DMS114 treated with DMSO at 0.1 percent for 48 hours (cell line): Measurements from ENCODE around the gene POU1F1.
A peak's percentile ranks its signal among the peaks of the same experiment; 100 is the strongest.
"Not testable (repeated sequence)": the region's sequence is repeated elsewhere in the genome, so short reads cannot be mapped to it uniquely, and the experiment has no call there.

Experiments used
- DNase-seq: peaks from one replicate; lab custom pipeline; 2025; ENCODE audit not compliant: unreplicated experiment; lab: John Stamatoyannopoulos, UW

Gene POU1F1

GRCh38 chr3:87260270-87260669 lies 16.1 kb downstream of the POU1F1 start:
- DNase-seq, result peak; percentile 85

DNA sequence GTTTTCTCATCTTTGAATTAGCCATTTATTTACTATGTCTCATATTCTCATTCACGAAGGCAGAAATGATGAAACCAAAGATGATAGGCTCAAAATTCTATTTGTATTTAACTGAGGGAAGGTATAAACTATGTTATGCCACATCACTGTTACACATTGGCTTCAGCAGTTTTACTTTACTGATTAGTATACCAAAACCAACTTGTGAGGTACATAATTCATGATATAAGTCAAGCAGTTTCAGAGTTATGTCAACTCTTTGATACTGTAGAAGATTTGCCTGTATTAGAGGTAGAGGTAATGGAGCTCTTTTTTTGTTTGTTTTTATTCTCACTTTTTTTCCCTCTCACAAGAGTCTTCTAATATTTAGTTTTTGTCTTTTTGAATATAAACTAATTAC lies 26.4 kb downstream of the POU1F1 start:
- DNase-seq, result no peak

DNA sequence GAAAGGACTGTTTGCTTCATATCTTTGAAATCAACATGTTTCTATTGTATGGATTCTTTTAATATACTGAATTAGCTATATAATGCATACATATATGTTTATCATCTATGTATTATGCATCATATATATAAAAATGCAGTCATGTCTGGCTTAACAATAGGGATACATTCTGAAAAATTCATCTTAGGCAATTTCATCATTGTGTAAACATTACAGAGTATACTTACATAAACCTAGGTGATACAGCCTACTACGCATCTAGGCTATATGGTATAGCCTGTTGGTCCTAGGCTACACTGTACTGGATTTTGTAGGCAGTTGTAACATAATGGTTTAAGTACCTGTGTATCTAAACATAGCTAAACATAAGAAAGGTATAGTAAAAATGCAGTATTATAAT lies 27.6 kb downstream of the POU1F1 start:
- no peak for DNase-seq

DNA sequence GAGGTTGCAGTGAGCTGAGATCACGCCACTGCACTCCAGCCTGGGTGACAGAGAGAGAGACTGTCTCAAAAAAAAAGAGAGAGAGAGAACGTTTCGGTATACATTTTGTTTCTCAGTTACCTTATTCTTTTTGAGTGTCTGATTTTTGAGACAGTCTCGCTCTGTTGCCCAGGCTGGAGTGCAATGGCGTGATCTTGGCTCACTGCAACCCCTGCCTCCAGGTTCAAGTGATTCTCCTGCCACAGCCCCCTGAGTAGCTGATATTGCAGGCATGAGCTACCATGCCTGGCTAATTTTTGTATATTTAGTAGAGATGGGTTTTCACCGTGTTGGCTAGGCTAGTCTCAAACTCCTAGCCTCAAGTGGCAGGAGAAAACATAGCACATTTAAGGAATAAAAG lies 28.2 kb downstream of the POU1F1 start:
- DNase-seq, result not testable (repeated sequence)

GRCh38 chr3:87247430-87247773 lies 29.0 kb downstream of the POU1F1 start:
- DNase-seq, result no peak

- no peak for DNase-seq
These were observed 29.5 kb downstream of the POU1F1 start for GRCh38 chr3:87246662-87247429.

DNA sequence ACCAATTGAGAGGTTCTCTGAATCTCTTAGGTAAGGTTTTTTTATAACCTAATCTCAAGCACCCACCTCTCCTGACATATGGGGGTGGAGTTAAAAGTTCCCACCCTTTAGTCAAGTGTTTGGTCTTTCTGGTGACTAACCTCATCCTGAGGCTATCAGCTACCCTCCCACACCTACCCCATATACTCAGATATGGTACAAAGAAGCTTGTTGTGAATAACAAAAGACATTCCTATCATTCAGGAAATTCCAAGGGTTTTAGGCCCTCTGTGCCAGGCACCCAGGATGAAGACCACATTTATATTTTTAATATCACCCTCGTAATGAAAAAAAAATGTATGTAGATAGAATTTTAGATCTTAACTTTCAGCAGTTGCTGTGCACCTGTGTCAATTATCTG lies 40.3 kb downstream of the POU1F1 start:
- DNase-seq, result no peak

- DNase-seq, result no peak
These were observed 42.6 kb downstream of the POU1F1 start for GRCh38 chr3:87233805-87234204.

DNA sequence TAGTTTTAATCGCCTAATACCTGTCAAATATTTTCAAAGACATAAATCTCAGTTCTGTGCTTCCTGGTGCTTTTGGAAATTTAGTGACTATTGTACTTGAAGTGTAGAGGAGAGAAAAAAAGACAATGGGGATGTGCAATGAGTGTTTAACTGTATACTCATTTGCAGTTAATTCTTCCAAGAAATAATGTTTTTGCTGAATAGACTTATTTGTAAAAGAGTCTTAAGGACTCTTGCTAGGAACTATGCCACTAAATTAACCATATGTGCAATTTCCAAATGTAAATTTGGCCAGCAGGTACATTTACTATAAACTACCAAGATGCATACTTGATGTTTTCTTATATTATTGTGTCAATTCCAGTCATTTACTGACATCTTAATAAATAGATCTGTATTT lies 47.3 kb downstream of the POU1F1 start:
- no peak for DNase-seq

- peak; percentile 36 for DNase-seq
These were observed 48.1 kb downstream of the POU1F1 start for GRCh38 chr3:87228316-87228715.

DNA sequence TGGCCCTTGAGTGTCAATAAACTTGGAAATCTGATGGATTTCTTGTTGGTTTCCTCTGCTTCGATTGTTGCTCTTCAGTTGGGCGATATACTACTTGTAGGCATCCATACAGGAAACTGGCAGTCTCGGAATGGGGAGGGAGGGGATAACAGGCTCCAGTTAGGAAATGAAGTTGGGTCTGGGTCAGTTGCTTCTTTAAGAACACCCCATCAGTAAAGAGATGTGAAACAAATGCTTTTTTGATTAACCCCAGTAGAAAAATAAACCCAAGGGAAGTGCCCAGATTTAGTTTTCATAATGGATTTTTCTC lies 48.6 kb downstream of the POU1F1 start:
- peak; percentile 58 for DNase-seq

- DNase-seq, result peak; percentile 94
These were observed 49.1 kb downstream of the POU1F1 start, which contains the start of gene CHMP2B for GRCh38 chr3:87227104-87227834. Gene CHMP2B (plus strand): TSS chr3:87227309. CDS start chr3:87227523, 214 bp downstream.

GRCh38 chr3:87225659-87226058 lies 50.7 kb downstream of the POU1F1 start:
- peak; percentile 51 for DNase-seq

DNA sequence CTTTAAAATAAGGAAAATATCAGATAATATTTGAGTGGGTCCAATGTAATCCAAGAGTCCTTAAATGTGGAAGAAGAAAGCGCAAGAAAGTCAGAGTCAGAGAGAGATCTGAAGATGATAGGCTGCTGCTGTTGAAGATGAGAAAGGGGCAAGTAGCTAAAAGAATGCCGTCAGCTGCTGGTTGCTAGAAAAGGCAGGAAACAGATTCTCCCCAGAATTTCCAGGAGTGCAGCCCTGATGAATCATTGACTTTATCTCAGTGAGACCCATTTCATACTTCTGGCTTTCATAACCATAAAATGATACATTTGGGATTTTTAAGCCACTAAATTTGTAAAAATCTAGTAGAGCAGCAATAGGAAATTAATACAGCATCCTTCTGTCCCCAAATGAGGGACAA lies 56.8 kb downstream of the POU1F1 start:
- no peak for DNase-seq

GRCh38 chr3:87218560-87218959 lies 57.8 kb downstream of the POU1F1 start:
- no peak for DNase-seq
